KMS-11 (cell line): ENCODE results near the gene SH3BGRL2.

Experiments
- H2AFZ ChIP-seq: fragments of 200-600 bp; sonication (generic); 2 replicates; pipeline ENCODE4 v1.6.1; 2016; ENCODE audit warnings: antibody characterized with exemption, mixed run types, low read depth
- H3K27ac ChIP-seq: fragments of 200-600 bp; sonication (generic); 2 replicates; pipeline ENCODE4 v1.6.1; 2016; ENCODE audit warnings: mild to moderate bottlenecking, mixed run types
- H3K27me3 ChIP-seq: fragments of 200-600 bp; sonication (generic); 2 replicates; pipeline ENCODE4 v1.6.1; 2017; ENCODE audit warnings: mild to moderate bottlenecking, low read depth, mixed run types, moderate library complexity; ENCODE audit not compliant: insufficient read depth
- H3K36me3 ChIP-seq: fragments of 200-600 bp; sonication (generic); 2 replicates; pipeline ENCODE4 v1.6.1; 2017; ENCODE audit warnings: mild to moderate bottlenecking, mixed run types; ENCODE audit not compliant: insufficient read depth
- H3K4me1 ChIP-seq: fragments of 200-600 bp; sonication (generic); 2 replicates; pipeline ENCODE4 v1.6.1; 2016; ENCODE audit warnings: mild to moderate bottlenecking, low read depth, mixed run types; ENCODE audit not compliant: poor library complexity, severe bottlenecking
- H3K4me2 ChIP-seq: fragments of 200-600 bp; sonication (generic); 2 replicates; pipeline ENCODE4 v1.7.0; 2016; ENCODE audit warnings: mild to moderate bottlenecking, mixed run types
- H3K4me3 ChIP-seq: fragments of 200-600 bp; sonication (generic); IDR thresholded peaks from 2 replicates; pipeline ENCODE4 v1.6.1; 2017; ENCODE audit warnings: low read depth, low read length, mixed read lengths; ENCODE audit not compliant: insufficient read depth
- H3K79me2 ChIP-seq: fragments of 200-600 bp; sonication (generic); 2 replicates; pipeline ENCODE4 v1.6.1; 2016; ENCODE audit warnings: low read depth, mixed run types; ENCODE audit not compliant: insufficient read depth
- H3K9ac ChIP-seq: fragments of 200-600 bp; sonication (generic); 2 replicates; pipeline ENCODE4 v1.6.1; 2016; ENCODE audit warnings: mild to moderate bottlenecking, mixed run types
- H4K20me1 ChIP-seq: fragments of 200-600 bp; sonication (generic); 2 replicates; pipeline ENCODE4 v1.6.1; 2016; ENCODE audit warnings: mild to moderate bottlenecking, mixed run types; ENCODE audit not compliant: insufficient read depth
- TF ChIP-seq, protein P1 (sequence below): fragments of 200-600 bp; sonication (generic); conservative IDR thresholded peaks from 2 replicates; pipeline ENCODE4 v1.6.1; 2017; ENCODE audit warnings: low read depth, mild to moderate bottlenecking, antibody characterized with exemption, low read length, moderate library complexity, mixed read lengths

SH3BGRL2 gene

DNA sequence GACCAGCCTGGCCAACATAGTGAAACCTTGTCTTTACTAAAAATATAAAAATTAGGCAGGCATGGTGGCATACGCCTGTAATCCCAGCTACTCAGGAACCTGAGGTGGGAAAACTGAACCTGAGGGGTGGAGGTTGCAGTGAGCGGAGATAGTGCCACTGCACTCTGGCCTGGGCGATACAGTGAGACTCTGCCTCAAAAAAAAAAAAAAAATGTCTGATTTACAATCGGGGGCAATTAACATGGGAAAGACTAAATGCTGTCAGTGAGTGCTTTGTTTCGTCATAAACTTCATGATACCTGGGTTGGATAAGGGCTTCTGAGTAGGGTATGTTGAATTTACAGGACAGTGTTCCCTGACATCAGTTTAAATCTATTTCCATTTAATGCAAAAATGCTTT, 8.0 kb upstream of the SH3BGRL2 start:
- Histone ChIP-seq H3K79me2 (no peaks in the 10 kb centered on the region), H3K4me1 (peaks cover 19% of the 10 kb centered on the region), H2AFZ (no peak overlapping the region), H3K4me3 (no peak overlapping the region), H3K4me2 (no peak overlapping the region), H3K9ac (no peak overlapping the region), H3K36me3 (no peaks in the 10 kb centered on the region), H3K27me3 (no peaks in the 10 kb centered on the region), H3K27ac (no peak overlapping the region), H4K20me1 (no peaks in the 10 kb centered on the region)
- TF ChIP-seq, protein P1, sequence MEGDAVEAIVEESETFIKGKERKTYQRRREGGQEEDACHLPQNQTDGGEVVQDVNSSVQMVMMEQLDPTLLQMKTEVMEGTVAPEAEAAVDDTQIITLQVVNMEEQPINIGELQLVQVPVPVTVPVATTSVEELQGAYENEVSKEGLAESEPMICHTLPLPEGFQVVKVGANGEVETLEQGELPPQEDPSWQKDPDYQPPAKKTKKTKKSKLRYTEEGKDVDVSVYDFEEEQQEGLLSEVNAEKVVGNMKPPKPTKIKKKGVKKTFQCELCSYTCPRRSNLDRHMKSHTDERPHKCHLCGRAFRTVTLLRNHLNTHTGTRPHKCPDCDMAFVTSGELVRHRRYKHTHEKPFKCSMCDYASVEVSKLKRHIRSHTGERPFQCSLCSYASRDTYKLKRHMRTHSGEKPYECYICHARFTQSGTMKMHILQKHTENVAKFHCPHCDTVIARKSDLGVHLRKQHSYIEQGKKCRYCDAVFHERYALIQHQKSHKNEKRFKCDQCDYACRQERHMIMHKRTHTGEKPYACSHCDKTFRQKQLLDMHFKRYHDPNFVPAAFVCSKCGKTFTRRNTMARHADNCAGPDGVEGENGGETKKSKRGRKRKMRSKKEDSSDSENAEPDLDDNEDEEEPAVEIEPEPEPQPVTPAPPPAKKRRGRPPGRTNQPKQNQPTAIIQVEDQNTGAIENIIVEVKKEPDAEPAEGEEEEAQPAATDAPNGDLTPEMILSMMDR, result no peak

DNA sequence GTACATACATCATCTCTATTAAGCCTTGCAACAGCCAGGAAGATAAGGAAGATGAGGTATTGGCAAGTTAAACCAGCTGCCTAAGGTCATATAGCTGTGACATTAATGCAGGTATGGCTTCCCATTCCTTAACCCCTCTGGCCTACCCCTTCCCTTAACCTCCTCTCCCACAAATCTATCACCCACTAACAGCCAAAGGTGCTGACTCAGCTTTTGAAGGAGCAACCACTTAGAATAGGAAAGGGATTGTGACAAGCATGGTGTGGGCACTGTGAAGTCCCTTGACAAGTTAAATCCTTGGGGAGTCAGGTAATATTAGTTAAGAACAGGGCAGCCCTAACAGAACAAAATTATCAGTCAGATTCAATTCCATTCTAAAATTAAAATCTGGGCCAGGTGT, 5.4 kb upstream of the SH3BGRL2 start:
- Histone ChIP-seq H3K27me3 (no peaks in the 10 kb centered on the region), H3K27ac (no peak overlapping the region), H2AFZ (no peak overlapping the region), H3K4me3 (no peak overlapping the region), H4K20me1 (no peaks in the 10 kb centered on the region), H3K36me3 (no peaks in the 10 kb centered on the region), H3K9ac (no peak overlapping the region), H3K4me2 (no peak overlapping the region), H3K4me1 (peaks cover 45% of the 10 kb centered on the region), H3K79me2 (no peaks in the 10 kb centered on the region)
- TF ChIP-seq, protein P1, result no peak

DNA sequence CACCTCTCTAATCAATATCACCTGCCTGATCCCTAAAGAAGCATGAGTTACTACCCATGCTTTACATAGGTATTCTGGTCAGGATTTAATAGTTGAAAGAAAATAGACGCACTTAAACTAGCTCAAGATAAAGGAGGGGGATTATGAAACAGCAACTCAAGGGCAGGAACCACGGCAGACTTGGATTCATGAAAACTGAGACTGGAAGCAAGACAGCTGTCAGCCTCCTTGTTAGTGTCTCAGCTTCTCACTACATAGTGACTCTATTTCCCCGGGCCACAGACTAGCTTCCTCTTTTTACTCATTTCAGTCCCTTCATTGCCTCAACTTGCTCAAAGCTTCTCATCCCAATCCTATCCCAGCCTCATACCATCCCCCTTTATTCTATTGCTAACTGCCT, 4.3 kb upstream of the SH3BGRL2 start:
- Histone ChIP-seq H2AFZ (no peak overlapping the region), H3K79me2 (no peaks in the 10 kb centered on the region), H3K9ac (no peak overlapping the region), H3K36me3 (no peaks in the 10 kb centered on the region), H3K4me3 (no peak overlapping the region), H3K4me2 (peak overlapping the region; percentile 17; the same call in 1 of the 2 replicates), H3K27me3 (no peaks in the 10 kb centered on the region), H3K4me1 (peaks cover 46% of the 10 kb centered on the region), H4K20me1 (no peaks in the 10 kb centered on the region), H3K27ac (no peak overlapping the region)
- TF ChIP-seq, protein P1, result no peak

DNA sequence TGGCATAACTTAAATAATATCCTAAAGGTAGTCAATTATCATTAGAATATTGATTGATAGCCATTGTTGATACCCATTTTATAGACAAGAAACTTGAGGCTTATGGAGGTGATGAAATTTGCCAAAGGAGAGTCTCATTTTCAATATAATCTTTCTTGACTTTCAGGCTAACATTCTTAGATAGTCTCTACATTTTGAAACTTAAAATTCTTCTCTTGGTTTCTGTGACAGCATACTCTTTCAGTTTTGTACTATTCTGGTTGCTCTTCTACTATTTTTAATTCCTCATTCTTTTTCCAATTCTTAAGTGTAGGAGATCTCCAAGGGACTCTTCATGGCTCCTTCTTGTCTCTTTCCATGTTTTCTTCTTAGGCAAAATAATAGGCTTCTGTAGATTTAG, 3.7 kb upstream of the SH3BGRL2 start:
- Histone ChIP-seq H3K36me3 (no peaks in the 10 kb centered on the region), H3K4me1 (peaks cover 52% of the 10 kb centered on the region), H2AFZ (no peak overlapping the region), H3K79me2 (no peaks in the 10 kb centered on the region), H3K4me3 (no peak overlapping the region), H3K27ac (no peak overlapping the region), H3K9ac (no peak overlapping the region), H4K20me1 (no peaks in the 10 kb centered on the region), H3K4me2 (peak overlapping the region; percentile 45), H3K27me3 (no peaks in the 10 kb centered on the region)
- TF ChIP-seq, protein P1, result no peak
